Ramos (cell line): ENCODE results near the gene KIAA1586.
"Not testable (repeated sequence)": the region's sequence is repeated elsewhere in the genome, so short reads cannot be mapped to it uniquely, and the experiment has no call there.

ENCODE experiments used
- in situ Hi-C: fragments of 300-500 bp; cut with MboI; formaldehyde crosslinking; loops from one replicate; pipeline ENCODE4 v1.14.3; 2022; ENCODE audit warnings: low sequenced_read_pairs; ENCODE audit not compliant: unreplicated experiment

Gene KIAA1586

DNA sequence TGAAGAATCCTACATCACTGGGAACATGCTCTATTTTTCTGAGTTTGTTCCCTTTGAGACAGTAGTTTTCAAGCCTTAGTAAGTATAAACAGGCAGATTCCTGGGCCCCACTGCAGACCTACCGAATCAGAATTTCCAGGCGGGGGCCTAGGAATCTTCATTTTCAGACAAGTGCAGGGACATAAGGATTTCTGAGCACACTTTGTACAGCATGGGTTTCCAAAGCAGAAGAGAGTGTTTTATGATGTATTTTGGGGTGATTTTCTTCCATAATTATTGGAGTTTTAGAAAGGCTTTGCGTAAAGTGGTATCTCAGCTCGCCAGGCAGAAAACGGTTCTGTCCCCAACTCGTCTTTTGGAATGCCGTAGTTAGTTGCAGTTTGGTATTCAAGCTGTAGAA, 44.9 kb downstream of the KIAA1586 start:
- in situ Hi-C loops = not testable (repeated sequence)

- in situ Hi-C loops = no loop called here
Observed at GRCh38 chr6:57094689-57095088, 48.2 kb downstream of the KIAA1586 start.

DNA sequence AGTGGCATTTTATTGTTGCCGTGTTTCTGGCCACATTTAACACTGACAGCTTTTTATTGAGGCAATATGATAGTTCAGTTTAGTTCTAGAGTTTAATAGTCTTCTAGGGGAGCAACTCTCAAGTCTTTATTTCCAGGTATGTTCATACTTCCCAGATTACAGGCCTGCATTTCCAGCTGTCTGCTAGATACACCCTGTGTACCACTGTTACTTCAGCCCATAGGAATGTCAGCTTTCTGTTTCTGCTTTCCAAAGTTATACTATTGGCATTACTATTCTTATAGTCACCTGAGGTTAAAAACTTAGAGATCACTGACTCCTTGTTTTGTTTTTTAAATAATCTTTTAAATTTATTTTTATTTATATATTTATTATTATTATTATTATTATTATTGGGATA, 51.1 kb downstream of the KIAA1586 start:
- in situ Hi-C loops = no loop called here

DNA sequence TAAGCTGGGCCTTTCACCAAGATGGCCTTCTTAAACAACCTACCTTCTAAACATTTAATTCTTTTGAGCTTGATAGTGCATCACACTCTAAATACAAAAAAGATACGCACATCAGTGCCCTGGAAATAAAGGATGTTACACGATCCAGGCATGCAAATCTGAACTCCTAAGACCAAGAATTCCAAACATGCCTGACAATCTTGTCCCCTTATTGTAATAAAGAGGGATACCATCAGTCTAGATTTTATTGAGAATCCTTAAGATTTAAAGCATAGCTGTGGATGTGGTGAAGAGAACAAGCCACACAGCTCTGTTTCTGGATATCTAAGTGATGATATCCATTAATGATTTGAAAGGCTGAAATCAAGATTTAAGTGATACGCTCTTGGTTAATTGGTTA, 56.5 kb downstream of the KIAA1586 start:
- in situ Hi-C loops = no loop called here

DNA sequence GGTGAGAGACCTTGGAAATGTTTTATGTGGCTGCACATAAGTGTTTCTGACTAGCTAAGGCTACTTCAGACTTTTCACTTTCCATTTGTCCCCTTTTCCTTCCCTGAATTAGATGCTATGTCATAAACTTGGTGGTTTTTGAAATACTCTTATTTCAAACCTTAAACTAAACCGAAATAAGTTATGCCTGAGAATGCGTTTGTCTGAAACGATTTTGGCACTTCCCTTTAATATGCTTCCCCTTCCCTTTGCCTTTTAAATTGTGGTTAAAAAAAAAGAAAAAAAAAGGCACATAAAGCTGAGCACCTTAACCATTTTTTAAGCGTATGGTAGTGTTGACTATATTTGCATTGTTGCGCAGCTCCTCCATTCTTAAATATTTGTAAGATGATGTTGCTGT, 57.8 kb downstream of the KIAA1586 start:
- in situ Hi-C loops = no loop called here
